Keratinocyte (primary cell): ENCODE measurements around the gene GAREM1. TPM values are rescaled to one million over a fixed set of nuclear protein-coding genes. Genes with fewer than 3 reads are reported as not detected.

Experiments
- DNase-seq: peaks from one replicate; pipeline ENCODE4 v3.0.0-alpha.2; 2011; ENCODE audit warnings: low read depth, missing footprints, low spot score
- FAIRE-seq: peaks from 2 replicates; lab custom pipeline; 2011; peaks lifted over from hg19 to GRCh38; lab: Jason Lieb, UNC
- H2AFZ ChIP-seq: 2 replicates; pipeline ENCODE4 v1.6.0; 2012; ENCODE audit warnings: low read length, control low read depth, inconsistent platforms; ENCODE audit not compliant: control insufficient read depth
- H3K27ac ChIP-seq: 2 replicates; pipeline ENCODE4 v1.5.1; 2011; ENCODE audit warnings: low read length; ENCODE audit not compliant: control insufficient read depth, insufficient read depth
- H3K27me3 ChIP-seq: 3 replicates; pipeline ENCODE4 v1.6.0; 2011; ENCODE audit warnings: low read length; ENCODE audit not compliant: control insufficient read depth, insufficient read depth; ENCODE audit errors: extremely low read depth
- H3K36me3 ChIP-seq, 2 experiments: 2 replicates in 1 of 2; 3 replicates in 1 of 2; pipeline ENCODE4 v1.5.1; 2011; ENCODE audit warnings: low read length in 2 of 2, mild to moderate bottlenecking in 1 of 2; ENCODE audit not compliant: control insufficient read depth in 2 of 2, insufficient read depth in 2 of 2; ENCODE audit errors: extremely low read depth in 1 of 2
- H3K4me1 ChIP-seq: 3 replicates; pipeline ENCODE4 v1.5.1; 2011; ENCODE audit warnings: low read length; ENCODE audit not compliant: control insufficient read depth, insufficient read depth; ENCODE audit errors: extremely low read depth
- H3K4me2 ChIP-seq: 3 replicates; pipeline ENCODE4 v1.6.0; 2011; ENCODE audit warnings: low read depth, low read length; ENCODE audit not compliant: control insufficient read depth, insufficient read depth; ENCODE audit errors: extremely low read depth
- H3K4me3 ChIP-seq, 3 experiments: fragments of 200-600 bp in 1 of 3; sonication (generic) in 1 of 3; 2 replicates in 2 of 3; 3 replicates in 1 of 3; pipeline ENCODE4 v1.5.1; 2011 to 2016; ENCODE audit warnings: low read length in 3 of 3, mild to moderate bottlenecking in 3 of 3, control low read depth in 2 of 3, inconsistent platforms in 1 of 3, low read depth in 1 of 3, mixed read lengths in 1 of 3, mixed run types in 1 of 3, moderate library complexity in 1 of 3; ENCODE audit not compliant: control insufficient read depth in 2 of 3, insufficient read depth in 2 of 3; ENCODE audit errors: extremely low read depth in 1 of 3
- H3K79me2 ChIP-seq: 2 replicates; pipeline ENCODE4 v1.6.0; 2012; ENCODE audit warnings: low read length; ENCODE audit not compliant: control insufficient read depth, insufficient read depth
- H3K9ac ChIP-seq: 3 replicates; pipeline ENCODE4 v1.6.0; 2011; ENCODE audit warnings: low read length; ENCODE audit not compliant: control insufficient read depth, insufficient read depth; ENCODE audit errors: extremely low read depth
- H3K9me1 ChIP-seq: 3 replicates; pipeline ENCODE4 v1.6.0; 2011; ENCODE audit warnings: low read length; ENCODE audit not compliant: control insufficient read depth, insufficient read depth; ENCODE audit errors: extremely low read depth
- H3K9me3 ChIP-seq: 2 replicates; pipeline ENCODE4 v1.5.1; 2012; ENCODE audit warnings: low read depth, low read length; ENCODE audit not compliant: control insufficient read depth
- H4K20me1 ChIP-seq: 3 replicates; pipeline ENCODE4 v1.6.0; 2011; ENCODE audit warnings: low read length; ENCODE audit not compliant: control insufficient read depth, insufficient read depth; ENCODE audit errors: extremely low read depth
- EZH2 ChIP-seq: IDR thresholded peaks from one replicate; pipeline ENCODE4 v1.6.1; 2012; ENCODE audit warnings: inconsistent platforms, mild to moderate bottlenecking, low read length, moderate library complexity
- dilution Hi-C: fragments of 300-500 bp; cut with MboI; formaldehyde crosslinking; loops from one replicate; pipeline ENCODE4 v1.7.0; 2020; ENCODE audit warnings: low sequenced_read_pairs; ENCODE audit not compliant: extremely low pct_ligation_motif_present
- polyA plus RNA-seq, 5 experiments: library from polyadenylated mRNA; depleted of rRNA in 3 of 5; stranded (reverse) in 3 of 5; stranded (forward) in 1 of 5; unstranded in 1 of 5; fragments of >200 nt; gene quantifications; 1 replicate in 1 of 5; 2 replicates in 3 of 5; 3 replicates in 1 of 5; pipeline versions ENCODE4 v1.2.1 to v1.2.3, GENCODE V29; 2011 to 2012; ENCODE audit warnings: missing spikeins in 2 of 5, low read depth in 1 of 5, low replicate concordance in 1 of 5
- TF ChIP-seq, protein P1 (sequence below), 3 experiments: IDR thresholded peaks in 1 of 3; conservative IDR thresholded peaks in 1 of 3; optimal IDR thresholded peaks in 1 of 3; 2 replicates in 2 of 3; 3 replicates in 1 of 3; pipeline versions ENCODE3 to v1.5.1; 2011; ENCODE audit warnings: low read length in 3 of 3, mild to moderate bottlenecking in 3 of 3, moderate library complexity in 2 of 3, control low read depth in 1 of 3, inconsistent platforms in 1 of 3; ENCODE audit not compliant: insufficient read depth in 2 of 3; ENCODE audit errors: extremely low read depth in 1 of 3

GAREM1 gene
- polyA plus RNA-seq, 1 donor (not counting 4 experiments of a cell fraction or from before 2014, with no cell fraction given), result 3.8 TPM

DNA sequence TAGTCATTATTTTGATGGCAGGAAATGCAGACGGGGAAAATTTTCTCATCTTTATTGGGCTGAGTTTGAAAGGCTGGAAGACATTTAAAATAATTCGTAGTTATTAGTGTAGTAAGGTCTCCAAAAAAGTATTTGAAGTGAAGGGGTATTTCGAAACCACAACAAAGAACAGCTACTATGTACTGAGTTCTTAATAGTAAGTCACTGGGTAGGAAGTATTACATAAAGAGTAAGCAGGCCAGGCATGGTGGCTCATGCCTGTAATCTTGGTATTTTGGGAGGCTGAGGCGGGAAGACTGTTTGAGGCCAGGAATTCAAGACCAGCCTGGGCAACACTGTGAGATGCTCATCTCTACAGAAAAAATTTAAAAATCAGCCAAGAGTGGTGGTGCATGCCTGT lies 167.3 kb downstream of the GAREM1 start:
- no peaks in the 10 kb centered on the region for H3K36me3 ChIP-seq
- dilution Hi-C loops, result no loop called here
- H3K27me3 ChIP-seq, result no peaks in the 10 kb centered on the region
- FAIRE-seq (no peak), DNase-seq (no peak)
- no peaks in the 10 kb centered on the region for H3K9me1 ChIP-seq
- no peak overlapping the region for H3K9ac ChIP-seq
- H3K27ac ChIP-seq, result no peak overlapping the region
- H2AFZ ChIP-seq, result no peak overlapping the region
- H3K4me2 ChIP-seq, result no peak overlapping the region
- H4K20me1 ChIP-seq, result no peaks in the 10 kb centered on the region
- no peak for TF ChIP-seq EZH2
- TF ChIP-seq, protein P1, sequence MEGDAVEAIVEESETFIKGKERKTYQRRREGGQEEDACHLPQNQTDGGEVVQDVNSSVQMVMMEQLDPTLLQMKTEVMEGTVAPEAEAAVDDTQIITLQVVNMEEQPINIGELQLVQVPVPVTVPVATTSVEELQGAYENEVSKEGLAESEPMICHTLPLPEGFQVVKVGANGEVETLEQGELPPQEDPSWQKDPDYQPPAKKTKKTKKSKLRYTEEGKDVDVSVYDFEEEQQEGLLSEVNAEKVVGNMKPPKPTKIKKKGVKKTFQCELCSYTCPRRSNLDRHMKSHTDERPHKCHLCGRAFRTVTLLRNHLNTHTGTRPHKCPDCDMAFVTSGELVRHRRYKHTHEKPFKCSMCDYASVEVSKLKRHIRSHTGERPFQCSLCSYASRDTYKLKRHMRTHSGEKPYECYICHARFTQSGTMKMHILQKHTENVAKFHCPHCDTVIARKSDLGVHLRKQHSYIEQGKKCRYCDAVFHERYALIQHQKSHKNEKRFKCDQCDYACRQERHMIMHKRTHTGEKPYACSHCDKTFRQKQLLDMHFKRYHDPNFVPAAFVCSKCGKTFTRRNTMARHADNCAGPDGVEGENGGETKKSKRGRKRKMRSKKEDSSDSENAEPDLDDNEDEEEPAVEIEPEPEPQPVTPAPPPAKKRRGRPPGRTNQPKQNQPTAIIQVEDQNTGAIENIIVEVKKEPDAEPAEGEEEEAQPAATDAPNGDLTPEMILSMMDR (optimal IDR thresholded peaks at IDR 0.05 in 1 of 3, IDR thresholded peaks at IDR 0.05 in 1 of 3, conservative IDR thresholded peaks at IDR 0.05 in 1 of 3; ENCODE audit: extremely low read depth in 1 of 3, insufficient read depth in 2 of 3, low read length in 3 of 3), result no peak
- no peaks in the 10 kb centered on the region for H3K79me2 ChIP-seq
- no peaks in the 10 kb centered on the region for H3K9me3 ChIP-seq
- H3K4me1 ChIP-seq, result peaks cover 2% of the 10 kb centered on the region
- H3K4me3 ChIP-seq, result no peak overlapping the region

DNA sequence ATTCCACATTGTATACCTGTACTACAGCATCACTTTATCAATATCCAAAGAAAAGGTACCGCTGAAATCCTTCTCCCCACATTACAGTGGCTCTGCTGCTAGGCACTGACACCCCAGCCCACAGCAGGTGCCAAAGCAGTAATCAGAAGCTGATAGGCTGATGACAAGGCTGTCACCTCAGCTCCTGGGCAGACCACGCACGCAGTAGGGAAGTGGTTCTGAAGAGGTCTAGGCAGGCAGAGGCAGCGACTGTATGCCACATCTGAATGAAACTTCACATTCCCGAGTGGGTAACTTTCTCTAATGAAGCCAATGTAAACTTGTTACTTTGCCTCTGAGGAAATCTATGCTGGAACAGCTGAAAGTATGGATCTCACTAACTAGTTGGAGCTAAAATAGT lies 167.9 kb downstream of the GAREM1 start:
- no peaks in the 10 kb centered on the region for H3K4me1 ChIP-seq
- H2AFZ ChIP-seq, result no peak overlapping the region
- H3K9ac ChIP-seq, result no peak overlapping the region
- no peak overlapping the region for H3K4me3 ChIP-seq
- dilution Hi-C loops, result no loop called here
- no peaks in the 10 kb centered on the region for H3K36me3 ChIP-seq
- no peaks in the 10 kb centered on the region for H4K20me1 ChIP-seq
- no peaks in the 10 kb centered on the region for H3K9me1 ChIP-seq
- no peaks in the 10 kb centered on the region for H3K79me2 ChIP-seq
- no peak for TF ChIP-seq EZH2
- TF ChIP-seq, protein P1 (optimal IDR thresholded peaks at IDR 0.05 in 1 of 3, IDR thresholded peaks at IDR 0.05 in 1 of 3, conservative IDR thresholded peaks at IDR 0.05 in 1 of 3; ENCODE audit: extremely low read depth in 1 of 3, insufficient read depth in 2 of 3, low read length in 3 of 3), result no peak
- no peak overlapping the region for H3K27ac ChIP-seq
- no peak overlapping the region for H3K4me2 ChIP-seq
- H3K27me3 ChIP-seq, result no peaks in the 10 kb centered on the region
- H3K9me3 ChIP-seq, result no peaks in the 10 kb centered on the region
- DNase-seq, result no peak
- FAIRE-seq, result no peak
